H9 (cell line): Measurements from ENCODE around the gene IGSF9. TPM values are rescaled to one million over a fixed set of nuclear protein-coding genes. Genes with fewer than 3 reads are reported as not detected.

Source experiments
- DNase-seq: peaks from one replicate; pipeline ENCODE4 v3.0.0-alpha.2; 2017
- H2AFZ ChIP-seq: one replicate; pipeline ENCODE4 v1.6.1; 2013; ENCODE audit warnings: mild to moderate bottlenecking, low read length, control low read depth, moderate library complexity
- H2AK5ac ChIP-seq: 2 replicates; pipeline ENCODE4 v1.6.1; 2013; ENCODE audit warnings: low read length, control low read depth, mixed read lengths; ENCODE audit not compliant: insufficient read length
- H2BK120ac ChIP-seq: one replicate; pipeline ENCODE4 v1.6.1; 2013; ENCODE audit warnings: low read depth, mild to moderate bottlenecking, low read length, control low read depth, inconsistent platforms; ENCODE audit not compliant: poor library complexity, severe bottlenecking
- H2BK12ac ChIP-seq: 2 replicates; pipeline ENCODE4 v1.6.1; 2013; ENCODE audit warnings: low read length, control low read depth, mixed read lengths, low read depth; ENCODE audit not compliant: insufficient read length
- H2BK15ac ChIP-seq: 2 replicates; pipeline ENCODE4 v1.6.1; 2013; ENCODE audit warnings: low read depth, low read length, control low read depth
- H2BK20ac ChIP-seq: one replicate; pipeline ENCODE4 v1.6.1; 2013; ENCODE audit warnings: low read depth, mild to moderate bottlenecking, low read length, control low read depth, inconsistent platforms; ENCODE audit not compliant: poor library complexity, severe bottlenecking
- H2BK5ac ChIP-seq: 2 replicates; pipeline ENCODE4 v1.6.1; 2013; ENCODE audit warnings: low read length, control low read depth, mixed read lengths; ENCODE audit not compliant: insufficient read length
- H3K14ac ChIP-seq: 2 replicates; pipeline ENCODE4 v1.6.1; 2013; ENCODE audit warnings: low read length, control low read depth; ENCODE audit not compliant: insufficient read depth
- H3K18ac ChIP-seq: 2 replicates; pipeline ENCODE4 v1.6.1; 2013; ENCODE audit warnings: low read depth, mild to moderate bottlenecking, mixed read lengths, low read length, control low read depth; ENCODE audit not compliant: insufficient read length
- H3K23ac ChIP-seq: 2 replicates; pipeline ENCODE4 v1.6.1; 2013; ENCODE audit warnings: low read length, control low read depth, mixed read lengths, low read depth; ENCODE audit not compliant: insufficient read length
- H3K23me2 ChIP-seq: 2 replicates; pipeline ENCODE4 v1.6.1; 2013; ENCODE audit warnings: low read depth, mild to moderate bottlenecking, mixed read lengths, low read length, control low read depth; ENCODE audit not compliant: insufficient read length, poor library complexity, severe bottlenecking
- H3K27ac ChIP-seq: 2 replicates; pipeline ENCODE4 v1.5.1; 2013; ENCODE audit warnings: low read length, control low read depth, mixed read lengths, low read depth; ENCODE audit not compliant: insufficient read length
- H3K27me3 ChIP-seq: 2 replicates; pipeline ENCODE4 v1.6.1; 2013; ENCODE audit warnings: low read length, control low read depth, inconsistent platforms; ENCODE audit not compliant: insufficient read depth
- H3K4ac ChIP-seq: 2 replicates; pipeline ENCODE4 v1.6.1; 2013; ENCODE audit warnings: low read depth, mild to moderate bottlenecking, control low read depth, inconsistent platforms, low read length, moderate library complexity
- H3K4me1 ChIP-seq: 2 replicates; pipeline ENCODE4 v1.6.1; 2013; ENCODE audit warnings: low read length, control low read depth, inconsistent platforms; ENCODE audit not compliant: insufficient read depth
- H3K4me2 ChIP-seq: 2 replicates; pipeline ENCODE4 v1.6.1; 2013; ENCODE audit warnings: low read length, control low read depth, mixed read lengths; ENCODE audit not compliant: insufficient read length, insufficient read depth
- H3K56ac ChIP-seq: 2 replicates; pipeline ENCODE4 v1.6.1; 2013; ENCODE audit warnings: low read depth, mild to moderate bottlenecking, mixed read lengths, low read length, control low read depth; ENCODE audit not compliant: insufficient read length
- H3K79me1 ChIP-seq: 2 replicates; pipeline ENCODE4 v1.6.1; 2013; ENCODE audit warnings: low read depth, mild to moderate bottlenecking, moderate library complexity, low read length, control low read depth, inconsistent platforms; ENCODE audit not compliant: insufficient read depth, poor library complexity, severe bottlenecking
- H3K79me2 ChIP-seq: 2 replicates; pipeline ENCODE4 v1.6.1; 2013; ENCODE audit warnings: low read length, control low read depth, inconsistent platforms; ENCODE audit not compliant: insufficient read depth
- H3K9ac ChIP-seq: 2 replicates; pipeline ENCODE4 v1.6.1; 2013; ENCODE audit warnings: low read length, control low read depth, mixed read lengths; ENCODE audit not compliant: insufficient read length; ENCODE audit errors: extremely low read depth
- H3K9me3 ChIP-seq: one replicate; pipeline ENCODE4 v1.6.1; 2013; ENCODE audit warnings: low read depth, low read length, inconsistent platforms; ENCODE audit not compliant: control insufficient read depth
- H3T11ph ChIP-seq: one replicate; pipeline ENCODE4 v1.6.1; 2013; ENCODE audit warnings: mild to moderate bottlenecking, low read length, control low read depth, inconsistent platforms
- H4K20me1 ChIP-seq: one replicate; pipeline ENCODE4 v1.6.1; 2013; ENCODE audit not compliant: control insufficient read depth, insufficient read length, insufficient read depth
- H4K5ac ChIP-seq: 2 replicates; pipeline ENCODE4 v1.6.1; 2013; ENCODE audit warnings: low read depth, mild to moderate bottlenecking, mixed read lengths, low read length, control low read depth; ENCODE audit not compliant: insufficient read length
- H4K8ac ChIP-seq: replicated peaks from 2 replicates; pipeline ENCODE4 v1.6.1; 2013; ENCODE audit warnings: low read length, control low read depth, mixed read lengths, low read depth; ENCODE audit not compliant: insufficient read length
- H4K91ac ChIP-seq: 2 replicates; pipeline ENCODE4 v1.6.1; 2013; ENCODE audit warnings: low read depth, mild to moderate bottlenecking, moderate library complexity, mixed read lengths, low read length, control low read depth; ENCODE audit not compliant: insufficient read length
- H3K27ac Mint-ChIP-seq, 3 experiments: 2 replicates in 2 of 3; 3 replicates in 1 of 3; pipeline ENCODE4 v1.8.0; 2020 to 2021; ENCODE audit warnings: mixed read lengths in 3 of 3, mild to moderate bottlenecking in 1 of 3, moderate library complexity in 1 of 3
- H3K27me3 Mint-ChIP-seq: 2 replicates; pipeline ENCODE4 v1.8.0; 2021; ENCODE audit warnings: low read depth, mild to moderate bottlenecking, moderate library complexity, mixed read lengths
- H3K36me3 Mint-ChIP-seq, 3 experiments: 2 replicates in 2 of 3; 3 replicates in 1 of 3; pipeline ENCODE4 v1.8.0; 2020 to 2021; ENCODE audit warnings: low read depth in 3 of 3, mixed read lengths in 3 of 3; ENCODE audit not compliant: insufficient read depth in 1 of 3
- H3K4me1 Mint-ChIP-seq, 2 experiments: 2 replicates each; pipeline ENCODE4 v1.8.0; 2020; ENCODE audit warnings: mixed read lengths in 2 of 2
- H3K4me3 Mint-ChIP-seq, 2 experiments: 2 replicates in 1 of 2; 3 replicates in 1 of 2; pipeline ENCODE4 v1.8.0; 2020 to 2021; ENCODE audit warnings: mild to moderate bottlenecking in 2 of 2, mixed read lengths in 2 of 2, moderate library complexity in 1 of 2
- H3K9me3 Mint-ChIP-seq, 2 experiments: 2 replicates in 1 of 2; 3 replicates in 1 of 2; pipeline ENCODE4 v1.8.0; 2020; ENCODE audit warnings: mild to moderate bottlenecking in 2 of 2, mixed read lengths in 2 of 2, moderate library complexity in 1 of 2
- WGBS: extraction: QIAGEN DNeasy Blood & Tissue Kit; methylation state at CpG from one replicate; pipeline ENCODE4 v1.1.7; 2013; ENCODE audit warnings: missing lambda C conversion rate, low lambda C conversion rate, mixed read lengths; ENCODE audit not compliant: insufficient read length; ENCODE audit errors: extremely low coverage; 5-methylcytosine and 5-hydroxymethylcytosine counted together
- total RNA-seq: library from RNA; stranded (reverse); gene quantifications from 2 replicates; pipeline ENCODE4 v1.2.1, GENCODE V29; 2021
- TF ChIP-seq, protein P1 (sequence below): fragments of 200-600 bp; sonication (generic); conservative IDR thresholded peaks from 3 replicates; pipeline ENCODE4 v1.8.0; 2021; ENCODE audit warnings: antibody characterized with exemption, mild to moderate bottlenecking

The IGSF9 gene
- total RNA-seq, 1 experiment from 2014 or later, result 11.3 TPM

DNA sequence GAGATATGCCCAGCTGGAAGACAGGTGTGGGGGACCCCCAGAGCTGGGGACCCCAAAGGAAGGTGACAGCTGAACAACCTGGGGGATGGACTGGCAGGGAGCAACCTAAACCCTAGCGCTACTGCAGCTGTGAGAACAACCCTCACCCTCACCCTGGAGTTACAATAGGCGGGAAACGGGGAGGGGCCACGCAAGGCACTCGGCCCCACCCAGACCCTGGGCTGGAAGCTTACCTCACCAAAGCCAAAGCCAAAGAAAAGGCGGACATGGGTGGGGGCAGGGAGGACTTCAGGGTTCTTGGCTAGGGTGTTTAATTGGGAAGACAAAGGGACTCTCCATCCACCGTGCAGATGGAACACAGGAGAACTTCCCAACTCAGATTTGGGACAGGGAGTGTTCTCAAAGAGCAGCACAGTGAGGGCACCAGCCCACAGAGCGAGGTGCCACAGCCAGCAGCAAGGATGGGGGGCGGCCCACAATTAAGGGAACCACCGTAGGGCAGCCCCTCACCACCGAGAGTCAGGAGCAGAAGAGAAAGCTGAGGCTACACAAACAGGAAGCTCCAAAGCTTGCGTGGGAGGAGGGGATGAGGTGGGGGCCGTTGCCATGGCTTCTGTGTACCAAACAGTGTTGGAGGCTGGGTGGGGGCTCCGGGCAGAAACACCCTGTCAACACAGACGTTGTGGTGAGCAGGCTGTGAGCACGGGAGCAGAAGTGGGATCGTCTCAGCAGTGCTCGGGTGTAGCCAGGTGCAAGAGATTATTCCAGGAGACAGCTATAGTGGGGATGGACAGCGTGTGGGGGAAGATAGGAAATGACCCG is 22.0 kb downstream of the IGSF9 start:
- no CpG with 5 or more reads among the region's 20 CpGs for WGBS
- Mint-ChIP-seq H3K27me3 (peaks cover 12% of the 10 kb centered on the region), H3K4me3 (peak overlapping the region; percentile 87 to 91), H3K9me3 (no peaks in the 10 kb centered on the region; a peak in 1 of 5 replicates), H3K4me1 (peaks cover 29 to 34% of the 10 kb centered on the region in 2 experiments), H3K27ac (peak overlapping the region; percentile 15 to 98 (median 86); a peak in 6 of 7 replicates), H3K36me3 (peaks cover 3 to 36% (median 21%) of the 10 kb centered on the region in 3 experiments; a peak in 6 of 7 replicates)
- Histone ChIP-seq H3K79me2 (no peaks in the 10 kb centered on the region), H2BK12ac (no peak overlapping the region), H3K27ac (no peak overlapping the region), H3K56ac (no peak overlapping the region), H2AK5ac (no peak overlapping the region), H4K91ac (peak overlapping the region; percentile 11), H3K18ac (peak overlapping the region; percentile 61), H2BK15ac (no peak overlapping the region), H3K27me3 (no peaks in the 10 kb centered on the region), H3K9me3 (no peaks in the 10 kb centered on the region), H3K9ac (no peak overlapping the region), H4K5ac (no peak overlapping the region), H3K23ac (no peak overlapping the region), H2AFZ (no peak overlapping the region), H3K4ac (peak overlapping the region; percentile 14; the same call in 1 of the 2 replicates), H3K4me1 (no peaks in the 10 kb centered on the region; the same call in 1 of the 2 replicates), H3K4me2 (peak overlapping the region; percentile 60), H2BK20ac (no peak overlapping the region), H4K20me1 (no peaks in the 10 kb centered on the region), H3K14ac (peak overlapping the region; percentile 64; the same call in 1 of the 2 replicates), H2BK5ac (no peak overlapping the region), H3K79me1 (no peaks in the 10 kb centered on the region), H3T11ph (no peak overlapping the region), H4K8ac (no peak overlapping the region), H3K23me2 (peaks cover 17% of the 10 kb centered on the region), H2BK120ac (no peak overlapping the region)
- peak; percentile 85 for DNase-seq
- TF ChIP-seq, protein P1, sequence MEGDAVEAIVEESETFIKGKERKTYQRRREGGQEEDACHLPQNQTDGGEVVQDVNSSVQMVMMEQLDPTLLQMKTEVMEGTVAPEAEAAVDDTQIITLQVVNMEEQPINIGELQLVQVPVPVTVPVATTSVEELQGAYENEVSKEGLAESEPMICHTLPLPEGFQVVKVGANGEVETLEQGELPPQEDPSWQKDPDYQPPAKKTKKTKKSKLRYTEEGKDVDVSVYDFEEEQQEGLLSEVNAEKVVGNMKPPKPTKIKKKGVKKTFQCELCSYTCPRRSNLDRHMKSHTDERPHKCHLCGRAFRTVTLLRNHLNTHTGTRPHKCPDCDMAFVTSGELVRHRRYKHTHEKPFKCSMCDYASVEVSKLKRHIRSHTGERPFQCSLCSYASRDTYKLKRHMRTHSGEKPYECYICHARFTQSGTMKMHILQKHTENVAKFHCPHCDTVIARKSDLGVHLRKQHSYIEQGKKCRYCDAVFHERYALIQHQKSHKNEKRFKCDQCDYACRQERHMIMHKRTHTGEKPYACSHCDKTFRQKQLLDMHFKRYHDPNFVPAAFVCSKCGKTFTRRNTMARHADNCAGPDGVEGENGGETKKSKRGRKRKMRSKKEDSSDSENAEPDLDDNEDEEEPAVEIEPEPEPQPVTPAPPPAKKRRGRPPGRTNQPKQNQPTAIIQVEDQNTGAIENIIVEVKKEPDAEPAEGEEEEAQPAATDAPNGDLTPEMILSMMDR, result no peak
